SHP77 (cell line): ENCODE data around the gene ADORA2B.
"Not testable (repeated sequence)": the region's sequence is repeated elsewhere in the genome, so short reads cannot be mapped to it uniquely, and the experiment has no call there.

Experiments
- DNase-seq, 2 experiments: peaks; one replicate each; lab custom pipeline; 2025; lab: John Stamatoyannopoulos, UW

The ADORA2B gene

DNA sequence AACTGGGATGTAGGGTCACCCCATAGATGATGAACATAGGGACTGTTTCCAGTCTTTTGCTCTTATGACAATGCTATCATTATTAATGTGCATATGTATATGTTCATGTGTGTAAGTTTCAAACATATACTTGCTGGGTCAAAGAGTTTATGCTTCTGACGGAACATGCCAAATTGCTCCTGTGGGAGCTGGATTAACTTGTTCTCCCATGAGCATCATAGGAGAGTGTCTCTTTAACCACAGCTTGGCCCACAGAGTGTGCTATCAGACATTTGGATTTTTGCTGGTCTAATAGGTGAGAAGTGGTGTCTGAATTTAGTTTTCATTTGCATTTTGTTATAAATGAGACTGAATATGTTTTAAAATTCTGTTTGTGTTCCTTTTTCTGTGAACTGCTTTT lies 22.3 kb upstream of the ADORA2B start:
- no peak for DNase-seq

DNA sequence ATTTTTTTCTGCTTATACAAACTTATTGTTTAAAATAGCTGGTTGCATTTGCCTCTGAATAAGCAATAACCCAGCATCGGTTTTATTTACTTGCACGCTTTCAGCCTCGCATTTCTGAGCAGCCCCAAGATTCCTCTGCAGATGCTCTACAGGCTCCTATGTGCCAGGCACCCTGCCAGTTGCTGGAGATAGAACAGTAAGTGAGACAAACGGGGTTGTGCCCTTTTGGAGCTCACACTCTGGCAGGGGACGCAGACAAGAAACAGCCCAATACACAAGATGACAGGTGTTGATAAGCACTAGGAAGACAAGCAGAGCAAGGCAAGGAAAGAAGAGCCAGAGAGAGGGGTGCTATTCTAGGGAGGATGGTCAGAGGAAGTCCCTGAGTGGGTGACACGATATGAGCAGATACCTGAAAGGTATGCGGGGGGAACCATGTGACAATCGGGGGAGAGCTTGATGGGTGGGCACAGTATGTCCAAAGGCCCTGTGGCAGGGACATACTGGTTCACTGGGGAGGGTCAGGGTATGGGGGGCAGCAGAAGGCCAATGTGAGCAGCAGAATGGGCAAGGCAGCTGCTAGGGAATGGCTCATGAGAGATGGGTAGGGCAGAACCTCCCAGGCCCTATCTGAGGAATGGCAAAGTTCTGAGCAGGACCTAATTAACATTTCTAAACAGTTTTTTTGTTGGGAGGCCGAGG lies 18.7 kb upstream of the ADORA2B start:
- no peak for DNase-seq

DNA sequence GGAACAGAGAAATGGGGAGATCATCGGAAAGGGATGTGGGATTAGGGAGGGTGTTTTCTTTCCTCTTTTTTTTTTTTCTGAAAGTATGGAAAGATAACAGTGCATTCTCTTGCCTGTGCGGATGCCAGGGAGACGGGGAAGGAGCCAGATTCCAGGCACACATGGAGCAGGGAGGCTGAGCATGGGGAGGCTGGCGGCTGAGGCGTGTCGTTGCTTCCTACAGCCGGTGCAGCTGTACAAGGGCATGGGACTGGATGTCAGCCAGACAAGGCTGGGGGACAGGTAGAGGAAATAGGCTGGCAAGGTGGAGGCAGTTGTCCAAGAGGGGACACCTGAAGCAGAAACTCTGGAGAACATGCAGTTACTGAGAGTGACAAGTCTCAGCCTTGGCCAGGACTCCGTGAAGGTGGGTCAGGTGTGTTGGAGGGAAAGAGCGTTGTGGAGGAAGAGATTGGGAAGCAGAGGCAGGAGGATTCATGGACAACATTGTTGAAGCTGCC lies 16.6 kb upstream of the ADORA2B start:
- DNase-seq, result no peak

DNA sequence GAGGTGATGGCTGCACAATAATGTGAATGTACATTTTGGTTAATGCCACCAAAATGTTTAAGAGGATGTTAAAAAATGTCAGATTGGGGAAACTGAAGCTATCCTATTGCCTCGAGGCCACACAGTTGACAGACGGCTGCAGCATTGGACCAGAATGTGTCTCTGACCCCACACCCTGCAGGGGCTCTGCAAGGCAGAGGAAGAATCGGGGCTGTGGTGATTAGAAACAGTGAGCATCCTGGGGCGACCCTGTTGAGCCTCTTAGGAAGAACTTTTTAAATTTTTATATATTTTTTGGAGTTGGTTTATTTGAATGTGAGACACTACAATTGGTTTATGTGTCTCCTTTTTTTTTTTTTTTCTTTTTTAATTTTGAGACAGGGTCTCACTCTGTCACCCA lies 15.0 kb upstream of the ADORA2B start:
- no peak for DNase-seq

DNA sequence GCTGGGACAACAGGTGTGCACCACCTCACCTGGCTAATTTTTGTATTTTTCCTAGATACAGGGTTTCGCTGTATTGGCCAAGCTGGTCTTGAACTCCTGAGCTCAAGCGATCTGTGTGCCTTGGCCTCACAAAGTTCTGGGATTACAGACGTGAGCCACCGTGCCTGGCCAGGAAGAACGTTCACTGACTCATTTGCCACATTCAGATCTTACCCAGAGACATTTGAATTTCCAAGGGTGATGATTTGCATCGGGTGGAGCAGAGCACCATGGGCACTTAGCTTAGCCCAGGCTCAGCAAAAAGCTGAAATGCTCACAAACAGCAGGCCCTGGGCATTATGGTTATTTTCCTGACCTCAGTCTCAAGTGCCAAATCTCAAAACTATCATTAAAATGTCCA lies 14.5 kb upstream of the ADORA2B start:
- no peak for DNase-seq

DNA sequence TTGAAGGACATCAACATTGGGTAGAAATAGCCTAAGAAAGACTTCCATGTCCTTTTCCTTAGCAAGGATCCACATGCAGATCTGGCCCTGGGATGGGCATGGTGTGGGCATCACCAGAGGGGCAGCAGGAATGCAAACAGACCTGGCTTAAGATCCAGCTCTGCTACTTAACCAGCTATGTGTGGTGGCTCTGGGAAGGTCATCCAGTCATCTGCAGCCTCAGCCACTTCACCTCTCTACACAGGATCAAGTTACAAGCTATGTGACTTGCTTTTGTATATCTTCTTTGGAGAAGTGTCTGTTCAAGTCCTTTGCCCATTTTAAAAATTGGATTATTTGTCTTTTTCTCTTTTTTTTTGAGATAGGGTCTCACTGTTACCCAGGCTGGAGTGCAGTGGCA lies 13.5 kb upstream of the ADORA2B start:
- DNase-seq, result no peak

DNA sequence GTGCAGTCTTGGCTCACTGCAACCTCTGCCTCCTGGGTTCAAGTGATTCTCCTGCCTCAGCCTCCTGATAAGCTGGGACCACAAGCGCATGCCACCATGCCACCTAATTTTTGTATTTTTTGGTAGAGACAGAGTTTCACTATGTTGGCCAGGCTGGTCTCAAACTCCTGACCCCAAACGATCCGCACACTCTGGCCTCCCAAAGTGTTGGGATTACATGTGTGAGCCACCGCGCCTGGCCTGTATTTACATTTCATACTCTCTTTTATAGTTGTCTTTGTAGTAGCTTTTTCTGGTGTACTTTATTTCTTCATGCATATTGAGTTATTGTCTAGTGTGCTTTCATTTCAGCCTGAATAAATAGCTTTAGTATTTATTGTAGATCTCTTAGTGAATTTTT lies 10.1 kb upstream of the ADORA2B start:
- no peak for DNase-seq

DNA sequence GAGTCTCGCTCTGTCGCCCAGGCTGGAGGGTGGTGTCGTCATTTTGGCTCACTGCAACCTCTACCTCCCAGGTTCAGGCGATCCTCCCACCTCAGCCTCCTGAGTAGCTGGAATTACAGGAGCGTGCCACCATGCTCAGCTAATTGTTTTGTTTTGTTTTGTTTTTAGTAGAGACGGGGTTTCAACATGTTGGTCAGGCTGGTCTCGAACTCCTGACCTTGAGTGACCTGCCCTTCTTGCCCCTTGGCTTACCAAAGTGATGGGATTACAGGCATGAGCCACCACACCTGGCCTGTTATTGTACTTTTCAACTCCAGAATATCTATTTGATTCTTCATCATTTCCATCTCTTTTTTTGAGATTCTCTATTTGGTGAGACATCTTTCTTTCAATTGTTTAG lies 9.0 kb upstream of the ADORA2B start:
- DNase-seq, result no peak

DNA sequence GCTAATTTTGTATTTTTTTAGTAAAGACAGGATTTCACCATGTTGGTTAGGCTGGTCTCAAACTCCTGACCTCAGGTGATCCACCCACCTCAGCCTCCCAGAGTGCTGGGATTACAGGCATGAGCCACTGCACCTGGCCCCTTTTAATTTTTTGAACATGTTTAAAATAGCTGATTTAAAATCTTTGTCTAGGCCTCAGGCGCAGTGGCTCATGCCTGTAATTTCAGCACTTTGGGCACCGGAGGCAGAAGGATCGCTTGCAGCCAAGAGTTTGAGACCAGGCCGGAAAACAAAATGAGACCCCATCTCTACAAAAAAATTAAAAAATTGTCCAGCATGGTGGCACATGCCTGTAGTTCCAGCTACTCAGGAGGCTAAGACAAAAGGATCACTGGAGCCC lies 8.4 kb upstream of the ADORA2B start:
- DNase-seq, result not testable (repeated sequence)

DNA sequence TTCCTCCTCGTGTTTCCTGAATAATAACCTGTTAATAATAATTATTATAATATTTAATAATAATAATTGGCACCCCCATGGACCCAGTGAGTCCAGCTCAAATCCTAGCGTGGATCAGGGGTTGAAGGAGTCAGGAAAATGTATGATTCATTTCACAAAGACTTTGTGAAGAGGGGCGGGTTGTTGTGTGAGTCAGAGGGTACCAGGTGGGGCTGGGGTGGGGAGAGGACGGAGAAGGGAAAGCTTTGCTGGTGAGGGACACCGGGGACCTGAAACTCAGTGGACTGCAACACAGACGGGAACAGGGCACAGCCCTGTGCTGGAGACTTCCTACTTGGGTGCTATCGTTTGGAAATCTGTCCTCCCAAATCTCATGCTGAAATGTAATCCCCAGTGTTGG lies 3.1 kb upstream of the ADORA2B start:
- no peak for DNase-seq

DNA sequence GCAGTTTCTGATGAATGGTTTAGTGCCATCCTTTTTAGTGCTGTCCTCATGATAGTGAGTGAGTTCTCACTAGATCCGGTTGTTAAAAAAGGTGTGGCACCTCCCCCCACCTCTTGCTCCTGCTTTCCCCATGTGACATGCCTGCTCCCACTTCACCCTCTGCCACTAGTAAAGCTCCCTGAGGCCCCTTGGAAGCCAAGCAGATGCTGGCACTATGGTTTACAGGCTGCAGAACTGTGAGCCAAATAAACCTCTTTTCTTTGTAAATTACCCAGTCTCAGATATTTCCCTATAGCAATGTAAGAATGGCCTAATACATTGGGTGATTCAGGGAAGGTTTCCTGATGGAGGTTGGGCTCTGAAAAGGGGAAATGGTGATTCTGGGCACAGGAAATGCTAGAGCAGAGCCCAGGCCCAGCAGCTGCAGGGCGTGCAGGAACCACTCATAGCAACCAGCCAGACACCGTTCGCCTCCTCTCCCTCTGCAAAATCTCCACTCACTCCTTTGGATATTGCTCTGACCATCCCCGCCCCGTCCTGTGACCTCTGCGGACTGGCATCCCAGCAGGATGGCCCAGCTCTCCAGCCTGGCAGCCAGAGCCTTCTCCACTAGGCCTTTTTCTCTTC lies 2.6 kb upstream of the ADORA2B start:
- DNase-seq, result no peak

DNA sequence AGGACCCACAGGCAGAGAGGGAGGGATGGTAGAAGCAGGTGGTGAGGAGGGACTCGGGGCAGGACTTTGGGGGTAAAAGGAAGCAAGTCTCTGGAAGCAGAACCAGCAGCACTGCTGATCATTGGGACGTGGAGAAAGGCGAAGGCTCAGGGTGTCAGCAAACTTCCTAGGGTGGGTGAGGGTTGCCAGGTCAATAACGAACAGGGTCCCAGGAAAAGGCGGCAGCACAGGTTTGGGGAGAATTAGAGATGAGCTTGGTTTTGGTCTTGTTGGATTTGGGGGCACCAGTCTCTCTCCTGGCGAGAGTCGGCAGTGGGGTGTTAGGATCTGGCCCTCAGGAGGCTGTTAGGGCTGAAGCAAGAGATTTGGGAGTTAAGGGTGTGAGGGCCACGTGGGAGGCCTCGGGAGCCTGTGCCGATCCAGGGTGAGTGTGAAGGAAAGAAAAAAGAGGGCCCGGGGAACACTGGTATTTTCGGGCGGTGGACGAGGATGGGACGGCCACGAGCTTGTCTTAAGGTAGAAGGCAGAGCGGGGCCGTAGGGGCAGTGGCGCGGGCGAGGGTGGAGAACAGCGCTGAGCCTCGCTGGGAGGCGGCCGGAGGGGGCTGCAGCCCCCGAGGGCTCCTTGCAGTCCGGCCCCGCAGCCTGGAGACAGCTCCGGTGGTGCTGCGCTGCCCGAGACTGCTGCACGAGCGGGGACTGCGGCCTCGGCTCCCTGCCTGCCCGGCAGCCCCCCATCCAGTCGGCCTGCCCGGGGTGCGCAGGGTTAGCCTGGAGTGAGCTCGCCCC lies 765 bp upstream of the ADORA2B start:
- DNase-seq, result no peak

DNA sequence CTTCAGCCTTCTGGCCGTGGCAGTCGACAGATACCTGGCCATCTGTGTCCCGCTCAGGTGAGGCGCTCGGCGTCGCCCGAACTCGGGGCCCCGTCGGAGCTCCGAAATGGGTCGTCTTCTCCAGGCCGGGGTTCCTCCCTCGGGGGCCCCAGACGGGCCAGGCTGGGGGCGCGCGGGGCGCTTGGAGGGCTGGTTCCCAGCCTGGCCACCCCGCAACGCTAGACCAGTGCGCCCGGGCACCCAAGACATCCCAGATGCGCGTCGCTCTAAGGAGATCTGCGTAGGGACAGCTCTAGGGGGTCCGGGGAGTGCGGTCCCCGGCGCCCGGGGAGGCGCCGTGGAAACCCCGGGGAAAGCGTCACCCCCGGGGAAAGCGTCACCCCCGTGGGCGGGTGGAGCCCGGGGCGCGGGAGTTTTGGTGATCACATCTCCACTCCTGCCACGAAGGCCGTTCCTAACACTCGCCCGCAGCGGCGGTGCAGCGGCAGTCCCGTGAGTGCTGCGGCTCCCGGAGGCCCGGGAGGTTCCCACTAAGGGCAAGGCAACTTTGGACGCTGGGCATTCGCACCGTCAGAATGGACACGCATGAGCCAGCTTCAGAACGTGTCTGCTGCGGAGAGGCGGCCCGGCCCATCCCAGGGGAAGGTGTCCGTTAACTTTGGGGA lies 729 bp downstream of the ADORA2B start:
- no peak for DNase-seq

DNA sequence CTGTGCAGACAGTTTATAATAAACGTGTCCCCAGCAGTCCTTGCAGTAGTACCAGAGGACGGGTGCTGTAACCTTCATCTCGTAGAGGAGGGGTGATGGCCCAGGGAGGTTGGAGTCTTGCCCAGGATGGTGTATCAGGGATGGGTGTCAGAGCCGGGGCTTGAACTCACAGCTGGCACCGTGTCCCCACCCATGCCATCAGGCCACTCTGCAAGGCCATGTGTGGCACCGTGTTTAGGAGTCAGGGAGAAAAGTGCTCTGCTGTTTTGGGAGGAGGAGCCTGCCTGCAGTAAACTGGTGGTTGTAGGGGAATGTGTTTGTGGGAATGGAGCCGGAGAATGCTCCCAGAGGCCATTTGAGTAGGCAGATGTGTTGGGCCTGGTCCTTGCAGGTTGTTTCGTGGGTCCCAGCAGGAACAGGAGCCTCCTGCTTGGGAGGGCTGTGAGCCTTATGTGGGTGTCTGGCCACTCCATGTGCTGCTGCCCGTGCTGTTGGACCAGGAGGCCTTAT lies 1.7 kb downstream of the ADORA2B start:
- DNase-seq, result no peak

DNA sequence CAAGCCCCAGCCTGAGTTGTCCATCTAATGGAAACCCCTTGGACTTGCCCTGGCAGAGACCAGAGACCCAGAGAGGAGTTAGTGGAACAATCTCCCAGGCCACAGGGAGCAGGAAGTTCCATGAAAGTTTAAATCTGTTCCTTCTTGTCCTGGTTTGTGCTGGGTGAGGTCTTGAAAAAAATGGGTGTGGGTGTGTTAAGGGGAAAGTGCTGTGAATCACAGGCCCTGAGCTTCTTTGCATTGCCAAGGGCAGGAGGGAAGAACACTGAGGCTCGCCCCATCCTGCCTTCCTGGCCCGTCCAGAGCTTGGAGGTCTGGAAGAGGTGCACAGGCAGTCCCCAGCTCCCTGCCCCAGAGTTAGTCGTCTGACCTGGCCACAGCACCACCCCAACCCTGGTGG lies 2.3 kb downstream of the ADORA2B start:
- no peak for DNase-seq

DNA sequence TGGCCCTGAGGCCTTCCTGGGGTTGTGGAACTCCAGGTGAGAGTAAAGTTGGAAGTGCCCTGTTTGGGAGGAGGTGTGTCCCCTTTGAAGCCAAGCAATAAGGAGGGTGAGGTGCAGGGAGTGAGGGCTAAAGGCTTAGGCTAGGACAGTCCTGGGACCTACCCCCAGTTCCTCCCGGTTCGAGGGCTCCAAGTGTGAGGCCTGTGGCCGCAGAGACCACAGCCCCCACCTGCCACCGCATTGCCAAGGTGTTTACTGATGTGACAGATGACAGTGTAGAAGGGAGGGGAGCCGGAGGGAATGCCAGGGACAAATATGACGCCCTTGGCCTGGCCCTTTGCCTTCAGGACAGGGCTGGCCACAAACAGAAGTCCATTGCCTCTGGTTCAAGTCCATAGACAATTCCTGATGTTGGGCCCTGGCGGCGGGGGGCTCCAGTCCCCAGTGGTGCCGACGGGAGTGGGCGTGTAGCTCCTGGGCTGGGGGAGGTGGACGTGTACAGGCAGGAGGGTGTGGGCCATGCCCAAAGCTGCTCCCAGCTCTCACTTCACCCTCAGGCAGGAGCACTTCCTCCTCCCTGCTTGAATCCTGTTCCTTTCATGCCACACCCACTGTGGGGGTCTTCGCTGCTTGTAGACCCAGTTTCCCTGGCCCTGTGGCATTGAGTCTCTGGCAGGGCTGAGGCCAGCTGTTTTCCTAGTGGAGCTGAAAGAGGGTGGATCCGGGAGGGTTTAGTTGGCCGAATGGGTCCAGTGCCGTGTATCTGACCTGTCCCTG lies 3.2 kb downstream of the ADORA2B start:
- no peak for DNase-seq

DNA sequence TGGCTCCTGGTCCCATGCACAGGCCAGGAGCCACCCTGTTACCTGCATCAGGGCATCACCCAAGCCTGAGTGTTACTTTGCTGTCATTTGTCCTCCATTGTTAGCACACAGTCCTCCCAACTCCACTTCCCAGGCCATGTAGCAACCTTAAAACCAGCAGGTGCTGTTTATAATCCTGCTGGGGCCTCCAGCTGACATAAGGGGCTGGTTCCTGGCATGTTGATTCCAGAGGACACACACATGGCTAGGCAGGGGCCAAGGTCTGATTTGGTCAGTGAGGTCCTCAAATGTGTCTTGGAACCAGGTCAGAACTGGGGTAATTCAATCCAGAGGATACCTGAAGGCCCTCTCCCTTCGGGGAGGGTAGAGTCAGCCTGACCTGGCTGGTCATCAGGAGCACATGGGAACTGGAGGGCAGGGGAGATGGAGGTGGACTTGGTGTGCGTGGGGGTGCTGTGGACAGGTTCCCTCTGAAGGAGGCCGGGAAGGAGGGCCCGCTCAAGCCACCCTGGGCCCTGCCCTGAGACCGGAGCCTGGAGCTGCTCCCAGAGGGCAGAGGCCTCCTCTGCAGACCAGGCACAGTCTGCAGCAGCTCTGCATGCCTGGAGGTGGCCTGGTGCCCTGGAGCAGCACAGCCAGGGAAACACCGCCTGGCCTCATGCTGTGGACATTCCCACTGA lies 6.6 kb downstream of the ADORA2B start:
- DNase-seq, result peak in 1 of 2 experiments; percentile 18

DNA sequence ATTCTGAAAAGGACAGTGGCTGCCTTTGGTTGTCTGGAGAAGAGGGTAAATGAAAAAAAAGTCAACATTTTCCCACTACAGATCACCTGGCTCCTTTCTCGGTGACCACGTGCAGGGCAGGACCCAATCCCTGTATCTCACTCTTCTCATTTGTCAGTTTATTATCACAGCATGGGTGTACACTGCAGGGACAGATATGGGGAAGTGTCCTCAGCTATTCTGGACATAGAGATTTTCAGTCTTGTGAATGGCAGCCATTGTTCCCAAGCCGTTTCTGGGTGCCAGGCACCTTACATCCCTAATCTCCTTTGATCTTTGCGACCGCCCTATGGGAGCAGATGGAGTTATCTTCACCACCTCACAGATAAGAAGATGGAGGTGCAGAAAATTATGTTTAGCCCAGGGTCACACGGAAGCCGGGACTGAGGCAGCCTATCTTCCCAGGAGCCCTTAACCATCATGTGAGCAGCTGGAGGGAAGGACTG lies 7.2 kb downstream of the ADORA2B start:
- no peak for DNase-seq

DNA sequence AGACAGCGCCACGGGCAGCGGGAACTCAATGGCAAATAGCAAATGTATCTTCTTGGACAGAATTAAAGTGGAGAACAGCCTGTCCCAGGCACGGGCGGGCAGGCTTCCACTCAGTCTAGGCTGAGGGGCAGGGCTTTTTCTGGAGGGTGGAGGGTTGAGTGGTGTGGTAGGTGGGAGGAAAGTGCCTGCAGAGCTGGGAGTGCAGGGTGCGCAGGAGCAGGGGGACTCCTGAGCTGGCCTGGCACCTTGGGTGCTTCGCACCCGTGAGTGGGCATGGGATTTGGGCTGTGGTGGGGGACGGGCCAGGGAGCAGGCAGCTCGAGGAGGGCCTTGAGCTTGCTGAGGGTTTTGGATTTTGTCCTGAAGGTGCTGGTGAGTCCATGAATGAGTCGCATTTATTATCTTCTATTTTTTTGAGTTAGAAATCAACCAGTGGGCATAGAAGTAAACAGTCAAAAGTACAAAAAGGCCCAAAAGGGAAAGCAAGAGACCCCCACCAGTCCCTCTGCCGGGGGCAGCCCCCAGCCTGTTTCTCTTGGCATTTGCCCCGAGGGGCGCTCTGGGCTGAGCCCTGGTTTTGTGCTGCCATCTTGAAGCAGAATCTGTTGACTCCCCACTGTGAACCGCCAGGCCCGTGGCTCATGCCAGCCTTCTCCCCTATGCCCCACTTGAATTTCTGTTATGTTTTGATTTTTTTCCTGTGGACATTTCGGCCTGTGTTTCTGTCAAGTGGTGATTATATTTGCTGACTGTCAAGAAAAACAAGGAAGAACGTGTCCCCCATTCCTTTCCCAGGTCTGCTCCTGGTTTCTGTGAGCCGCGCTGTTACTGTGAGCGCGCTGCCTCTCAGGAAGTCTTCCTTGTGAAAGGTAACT lies 8.2 kb downstream of the ADORA2B start:
- DNase-seq, result no peak

DNA sequence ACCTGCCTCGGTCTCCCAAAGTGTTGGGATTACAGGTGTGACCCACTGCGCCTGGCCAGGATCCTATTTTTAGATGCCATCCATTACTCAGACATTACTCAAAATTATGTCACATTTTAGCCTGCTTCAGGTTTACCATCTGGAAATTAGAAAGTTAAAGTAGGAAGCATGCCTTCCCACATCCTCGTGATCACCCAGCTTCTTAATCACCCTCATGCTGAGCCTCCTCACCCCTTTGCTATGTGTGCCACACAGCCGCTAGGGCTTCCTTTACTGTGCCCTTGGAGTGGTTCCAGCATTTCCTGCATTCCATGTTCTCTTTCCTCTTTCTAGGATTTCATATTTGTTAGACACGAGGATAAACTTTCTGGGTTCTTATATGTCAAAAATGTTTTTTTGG lies 9.3 kb downstream of the ADORA2B start:
- no peak for DNase-seq
